Effector memory CD4-positive, alpha-beta T cell (primary cell): ENCODE results near the gene LSM10.

Source experiments
- DNase-seq, 3 donors: peaks; one replicate each; pipeline ENCODE4 v3.0.0-alpha.2; 2020
- H3K27ac ChIP-seq: 2 replicates; pipeline ENCODE4 v1.7.0; 2013; ENCODE audit warnings: mild to moderate bottlenecking, low read length, moderate library complexity; ENCODE audit not compliant: insufficient read depth, poor library complexity, severe bottlenecking
- H3K27me3 ChIP-seq: replicated peaks from 2 replicates; pipeline ENCODE4 v1.7.0; 2013; ENCODE audit warnings: mild to moderate bottlenecking, low read length; ENCODE audit not compliant: insufficient read depth, control insufficient read depth, poor library complexity, severe bottlenecking
- H3K36me3 ChIP-seq: 2 replicates; pipeline ENCODE4 v1.7.0; 2013; ENCODE audit warnings: mild to moderate bottlenecking, low read length, moderate library complexity; ENCODE audit not compliant: control insufficient read depth, insufficient read depth
- H3K4me1 ChIP-seq: 2 replicates; pipeline ENCODE4 v1.7.0; 2013; ENCODE audit warnings: low read length, mild to moderate bottlenecking; ENCODE audit not compliant: control insufficient read depth, insufficient read depth, poor library complexity, severe bottlenecking
- H3K4me3 ChIP-seq: 2 replicates; pipeline ENCODE4 v1.7.0; 2013; ENCODE audit warnings: low read length, low read depth, mild to moderate bottlenecking; ENCODE audit not compliant: insufficient read depth, poor library complexity, severe bottlenecking
- H3K9me3 ChIP-seq: 2 replicates; pipeline ENCODE4 v1.7.0; 2013; ENCODE audit warnings: mild to moderate bottlenecking, low read length, moderate library complexity; ENCODE audit not compliant: control insufficient read depth

The LSM10 gene

DNA sequence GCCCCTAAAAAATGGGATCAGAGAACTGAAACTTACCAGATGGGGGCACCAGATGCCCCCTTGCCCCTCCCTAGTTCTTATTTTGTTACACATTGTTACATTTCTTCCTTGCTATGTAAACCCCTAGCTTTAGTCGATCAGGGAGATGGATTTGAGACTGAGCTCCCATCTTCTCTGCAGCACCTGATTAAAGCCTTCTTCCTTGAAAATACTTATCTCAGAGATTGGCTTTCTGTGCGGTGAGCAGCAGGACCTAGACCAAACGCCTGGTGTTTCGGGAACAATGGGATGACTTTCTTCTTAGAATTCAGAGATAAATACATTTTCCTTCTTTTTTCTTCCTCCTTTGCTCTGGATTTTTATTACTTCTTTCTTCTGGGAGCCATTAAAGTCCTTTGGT, 16.7 kb upstream of the LSM10 start:
- Histone ChIP-seq H3K9me3 (no peaks in the 10 kb centered on the region), H3K27ac (no peak overlapping the region), H3K4me3 (no peak overlapping the region), H3K4me1 (no peaks in the 10 kb centered on the region), H3K27me3 (no peaks in the 10 kb centered on the region), H3K36me3 (no peaks in the 10 kb centered on the region)
- DNase-seq: no peak

DNA sequence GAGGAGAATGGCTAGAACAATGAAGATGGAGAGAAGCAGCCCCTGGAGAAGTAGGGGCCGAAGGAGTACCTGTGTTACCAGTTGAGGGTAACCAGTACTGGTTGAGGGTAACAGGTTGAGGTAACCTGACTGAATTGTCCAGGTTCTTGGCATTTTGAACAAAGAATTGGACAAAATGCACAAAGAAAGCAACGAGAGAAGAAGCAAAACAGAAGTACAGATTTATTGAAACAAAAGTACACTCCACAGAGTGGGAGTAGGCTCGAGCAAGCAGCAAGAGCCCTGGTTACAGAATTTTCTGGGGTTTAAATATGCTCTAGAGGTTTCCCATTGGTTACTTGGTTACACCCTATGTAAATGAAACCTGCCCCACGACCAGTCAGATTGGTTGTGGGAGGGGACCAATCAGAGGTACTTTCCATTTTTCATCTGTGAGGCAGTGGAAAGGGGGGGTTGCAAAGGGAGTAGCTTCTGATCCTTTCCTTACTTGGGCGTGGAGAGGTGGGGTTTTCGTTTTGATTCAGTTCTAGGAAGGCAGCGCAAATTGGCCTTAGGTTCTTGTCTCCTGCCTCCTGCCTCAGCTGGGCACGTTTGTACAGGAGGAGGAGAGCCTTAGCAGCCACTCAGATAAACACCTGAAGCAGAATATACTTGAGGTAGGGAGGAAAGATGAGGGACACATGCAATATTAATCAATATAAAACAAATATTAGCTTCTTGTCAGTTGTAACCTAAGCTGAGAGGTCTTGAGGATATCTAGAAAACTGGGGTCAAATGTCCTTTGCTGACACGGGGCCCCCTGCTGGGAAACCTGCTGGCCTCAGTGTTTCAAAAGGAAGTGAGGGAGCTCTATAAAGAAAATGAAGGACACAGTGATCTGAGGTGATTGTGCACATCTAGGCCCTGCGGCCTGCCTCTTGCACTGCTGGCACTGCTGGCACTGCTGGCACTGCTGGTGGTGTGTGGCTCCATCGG, 14.3 kb upstream of the LSM10 start:
- peak; percentile 11 to 27 (median 15) for DNase-seq
- Histone ChIP-seq H3K4me3 (no peak overlapping the region), H3K36me3 (no peaks in the 10 kb centered on the region), H3K9me3 (no peaks in the 10 kb centered on the region), H3K4me1 (no peaks in the 10 kb centered on the region), H3K27me3 (no peaks in the 10 kb centered on the region), H3K27ac (no peak overlapping the region)

DNA sequence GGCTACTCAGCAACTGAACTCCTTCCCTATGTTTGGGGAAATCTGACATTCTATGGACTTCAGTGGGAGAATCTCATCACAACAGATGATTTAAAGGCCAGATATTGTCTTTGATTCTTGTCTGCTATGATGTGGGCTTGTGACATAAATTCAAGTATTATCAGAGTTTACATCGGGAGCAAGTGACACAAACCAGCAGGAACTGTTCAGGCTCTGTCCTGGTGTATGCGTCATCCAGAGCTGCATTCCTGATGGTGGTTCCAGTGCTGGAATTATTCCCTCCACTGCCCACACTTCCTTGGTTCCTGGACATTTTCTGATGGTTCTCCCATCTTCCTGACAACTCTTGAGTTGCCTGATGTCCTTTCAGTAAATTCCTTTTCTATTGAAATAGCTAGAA, 10.8 kb upstream of the LSM10 start:
- no peak for DNase-seq
- H3K27me3 ChIP-seq: no peaks in the 10 kb centered on the region
- no peaks in the 10 kb centered on the region for H3K4me1 ChIP-seq
- H3K36me3 ChIP-seq: no peaks in the 10 kb centered on the region
- no peak overlapping the region for H3K4me3 ChIP-seq
- H3K9me3 ChIP-seq: no peaks in the 10 kb centered on the region
- no peak overlapping the region for H3K27ac ChIP-seq

DNA sequence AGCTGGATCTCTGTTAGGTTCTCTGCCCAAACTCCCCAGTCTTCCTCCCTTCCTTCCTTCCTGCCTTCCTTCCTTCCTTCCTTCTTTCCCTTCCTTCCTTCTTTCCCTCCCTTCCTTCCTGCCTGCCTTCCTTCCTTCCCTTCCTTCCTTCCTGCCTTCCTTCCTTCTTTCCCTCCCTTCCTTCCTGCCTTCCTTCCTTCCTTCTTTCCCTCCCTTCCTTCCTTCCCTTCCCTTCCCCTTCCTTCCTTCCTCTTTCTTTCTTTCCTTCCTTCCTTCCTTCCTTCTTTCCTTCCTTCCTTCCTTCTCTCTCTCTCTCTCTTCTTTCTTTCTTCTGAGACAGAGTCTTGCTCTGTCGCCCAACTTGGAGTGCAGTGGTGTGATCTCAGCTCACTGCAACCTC, 8.7 kb upstream of the LSM10 start:
- Histone ChIP-seq H3K4me3 (no peak overlapping the region), H3K27ac (no peak overlapping the region), H3K36me3 (no peaks in the 10 kb centered on the region), H3K27me3 (no peaks in the 10 kb centered on the region), H3K4me1 (no peaks in the 10 kb centered on the region), H3K9me3 (no peaks in the 10 kb centered on the region)
- no peak for DNase-seq

DNA sequence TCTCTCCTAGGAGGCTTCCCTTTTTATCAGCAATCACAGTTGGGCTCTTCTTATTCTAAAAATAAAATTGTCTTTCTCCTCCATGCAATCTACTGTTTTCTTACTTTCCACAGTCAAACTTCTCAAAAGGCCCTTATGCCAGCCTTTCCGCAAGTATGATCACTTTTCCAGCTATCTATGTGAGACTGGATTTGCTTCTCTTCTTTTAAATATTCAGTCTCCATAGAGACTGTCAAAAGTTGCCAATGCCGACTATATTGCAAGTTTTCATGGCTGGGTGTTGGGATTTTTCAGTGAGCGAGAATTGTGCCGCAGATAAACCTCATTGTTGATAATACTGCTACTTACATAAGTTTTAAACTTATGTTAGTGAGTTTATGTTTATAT, 4.8 kb upstream of the LSM10 start:
- no peak overlapping the region for H3K4me3 ChIP-seq
- no peaks in the 10 kb centered on the region for H3K9me3 ChIP-seq
- DNase-seq: no peak
- H3K4me1 ChIP-seq: peaks cover 6% of the 10 kb centered on the region
- H3K36me3 ChIP-seq: no peaks in the 10 kb centered on the region
- H3K27ac ChIP-seq: no peak overlapping the region
- no peaks in the 10 kb centered on the region for H3K27me3 ChIP-seq

DNA sequence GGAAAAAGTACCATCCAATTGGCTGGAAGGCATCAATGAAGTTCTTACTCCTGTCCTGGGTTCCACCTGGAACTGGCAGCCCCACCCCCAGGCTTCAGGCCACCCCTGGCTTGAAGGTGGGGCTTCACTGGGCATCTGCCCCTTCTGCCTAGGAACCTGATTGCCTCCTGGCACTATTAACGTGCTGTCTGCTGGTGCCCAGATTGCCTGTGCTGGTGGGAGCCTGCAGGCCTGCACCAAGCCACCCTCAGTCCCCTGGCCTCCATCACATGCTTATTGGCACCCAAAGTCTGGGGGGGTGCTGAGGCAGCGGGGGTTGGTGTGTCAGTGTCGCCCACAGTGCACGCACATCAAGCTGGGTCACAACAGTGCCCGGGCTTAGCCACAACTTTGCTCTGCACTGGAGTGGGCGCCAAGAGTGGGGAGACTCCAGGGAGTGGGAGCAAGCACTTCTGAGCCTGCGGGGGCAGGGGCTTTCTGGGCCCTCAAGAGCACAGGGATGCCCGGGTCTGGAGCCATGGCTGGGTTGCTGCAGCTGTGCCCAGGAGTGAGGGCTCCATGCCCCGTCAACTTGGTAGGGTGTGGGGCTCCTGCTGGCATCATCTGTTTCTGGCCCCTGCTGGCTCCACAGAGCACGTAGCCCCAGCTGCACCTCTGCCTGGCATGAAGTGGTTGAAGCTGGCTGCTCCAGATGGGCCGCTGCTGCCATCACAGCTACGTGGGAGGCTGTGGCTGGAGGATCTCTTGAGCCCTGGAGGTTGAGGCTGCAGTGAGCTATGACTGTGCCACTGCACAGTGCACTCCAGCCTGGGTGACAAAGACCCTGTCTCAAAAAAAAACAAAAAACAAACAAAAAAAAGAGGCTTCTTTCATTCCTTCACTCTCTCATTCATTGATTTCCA, 4.1 kb upstream of the LSM10 start:
- no peaks in the 10 kb centered on the region for H3K36me3 ChIP-seq
- no peak for DNase-seq
- H3K27me3 ChIP-seq: no peaks in the 10 kb centered on the region
- no peak overlapping the region for H3K4me3 ChIP-seq
- peaks cover 6% of the 10 kb centered on the region for H3K4me1 ChIP-seq
- H3K27ac ChIP-seq: no peak overlapping the region
- no peaks in the 10 kb centered on the region for H3K9me3 ChIP-seq

DNA sequence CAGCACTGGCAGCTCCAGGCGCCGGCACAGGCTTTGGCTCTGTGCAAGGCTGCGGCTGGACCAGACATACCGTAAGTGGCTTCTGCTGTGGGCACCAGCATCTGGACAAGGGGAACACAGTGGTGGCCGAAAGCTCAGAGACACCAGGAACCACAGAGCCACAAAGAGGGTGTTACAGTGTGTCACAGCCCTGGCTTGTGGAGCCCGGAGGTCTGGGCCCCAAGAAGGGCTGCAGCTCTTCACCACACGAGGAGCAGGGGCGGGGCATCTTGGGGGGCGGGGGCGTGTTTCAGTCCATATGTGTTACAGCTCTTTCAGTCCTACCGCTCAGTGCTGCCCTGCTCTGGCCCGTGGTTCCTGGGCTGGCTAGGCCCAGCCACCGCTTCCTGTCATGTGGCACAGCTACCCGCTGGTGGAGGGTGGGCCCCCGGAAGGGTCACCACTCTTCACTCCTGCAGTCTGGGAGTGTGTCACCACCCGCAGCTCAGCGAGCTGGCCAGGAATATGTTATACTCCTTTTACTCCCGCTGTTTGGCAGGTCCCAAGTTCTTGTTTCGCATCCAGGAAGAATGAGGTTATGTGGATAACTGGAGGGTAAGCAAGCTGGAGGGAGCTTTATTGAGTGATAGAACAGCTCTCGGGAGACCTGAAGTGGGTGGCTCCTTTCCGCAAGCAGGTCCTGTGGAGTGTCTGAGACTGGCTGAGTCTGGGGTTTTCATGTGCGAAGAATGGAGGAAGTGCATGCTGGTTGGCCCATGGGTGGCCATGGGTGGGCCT, 3.3 kb upstream of the LSM10 start:
- peak in 1 of 3 donors; percentile 7 for DNase-seq
- Histone ChIP-seq H3K9me3 (no peaks in the 10 kb centered on the region), H3K27ac (no peak overlapping the region), H3K36me3 (no peaks in the 10 kb centered on the region), H3K4me1 (peaks cover 10% of the 10 kb centered on the region), H3K27me3 (no peaks in the 10 kb centered on the region), H3K4me3 (no peak overlapping the region)

DNA sequence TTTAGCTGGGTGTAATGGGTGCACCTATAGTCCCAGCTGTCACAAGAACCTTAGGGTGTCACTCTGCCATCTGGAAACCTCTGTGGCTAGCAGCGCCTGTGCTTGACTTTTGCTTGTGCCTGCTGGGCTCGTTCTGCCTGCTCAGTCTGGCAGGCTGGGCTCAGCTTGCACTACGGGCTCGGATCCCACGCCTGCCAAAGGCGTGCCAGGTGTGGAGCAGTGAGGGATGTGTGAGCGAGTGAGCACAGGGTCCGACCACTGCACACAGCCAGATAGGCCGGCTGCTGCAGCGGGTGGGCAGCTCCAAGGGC, 2.8 kb upstream of the LSM10 start:
- peaks cover 10% of the 10 kb centered on the region for H3K4me1 ChIP-seq
- DNase-seq: no peak
- H3K27ac ChIP-seq: no peak overlapping the region
- no peaks in the 10 kb centered on the region for H3K36me3 ChIP-seq
- H3K4me3 ChIP-seq: no peak overlapping the region
- no peaks in the 10 kb centered on the region for H3K27me3 ChIP-seq
- H3K9me3 ChIP-seq: no peaks in the 10 kb centered on the region

DNA sequence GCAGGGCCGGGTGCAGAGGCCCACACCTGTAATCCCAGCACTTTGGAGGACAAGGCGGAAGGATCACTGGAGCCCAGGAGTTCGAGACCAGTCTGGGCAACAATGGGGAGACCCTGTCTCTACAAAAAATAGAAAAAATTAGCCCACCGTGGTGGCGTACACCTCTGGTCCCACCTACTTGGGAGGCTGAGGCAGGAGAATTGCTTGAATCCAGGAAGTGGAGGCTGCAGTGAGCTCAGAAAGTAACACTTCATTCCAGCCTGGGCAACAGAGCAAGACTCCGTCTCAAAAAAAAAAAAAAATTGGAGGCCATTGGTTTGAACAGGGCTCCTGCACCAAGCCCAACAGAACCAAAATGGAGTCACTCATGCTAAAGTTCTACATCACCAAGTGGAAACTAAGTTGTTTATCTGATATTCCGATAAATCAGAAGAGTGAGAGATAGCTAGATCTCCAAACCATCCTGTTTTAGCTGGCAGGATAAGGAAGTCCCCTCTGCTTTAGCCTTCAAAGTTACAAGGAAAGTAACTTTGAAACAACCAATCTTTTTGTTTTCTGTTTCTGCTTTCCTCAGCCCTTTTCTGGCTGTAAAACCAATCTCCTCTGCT, 766 bp upstream of the LSM10 start:
- no peaks in the 10 kb centered on the region for H3K27me3 ChIP-seq
- no peaks in the 10 kb centered on the region for H3K9me3 ChIP-seq
- no peak for DNase-seq
- H3K27ac ChIP-seq: peak overlapping the region; percentile 82
- H3K4me1 ChIP-seq: peaks cover 10% of the 10 kb centered on the region
- no peak overlapping the region for H3K4me3 ChIP-seq
- H3K36me3 ChIP-seq: peaks cover 9% of the 10 kb centered on the region
